Activated CD8-positive, alpha-beta memory T cell treated with anti-CD3 and anti-CD28 coated beads for 4 hours (primary cell): ENCODE measurements around the gene CXCR6.

ENCODE experiments used
- DNase-seq, 2 donors: peaks; one replicate each; pipeline ENCODE4 v3.0.0-alpha.2; 2020; ENCODE audit warnings: low read depth in 2 of 2

Gene CXCR6

GRCh38 chr3:45968149-45968548 lies 24.9 kb downstream of the CXCR6 start:
- DNase-seq = no peak

- DNase-seq = no peak
Observed at GRCh38 chr3:45968706-45969105, 25.4 kb downstream of the CXCR6 start.

- DNase-seq = no peak
Observed at GRCh38 chr3:45969116-45969515, 25.9 kb downstream of the CXCR6 start.

- DNase-seq = no peak
Observed at GRCh38 chr3:45969953-45970352, 26.7 kb downstream of the CXCR6 start.

- DNase-seq = no peak
Observed at GRCh38 chr3:45972534-45973402, 29.5 kb downstream of the CXCR6 start.

- DNase-seq = no peak
Observed at GRCh38 chr3:45974686-45975085, 31.4 kb downstream of the CXCR6 start.

- peak in 1 of 2 donors; percentile 5 for DNase-seq
Observed at GRCh38 chr3:45975686-45976085, 32.4 kb downstream of the CXCR6 start.

GRCh38 chr3:45976191-45977091 lies 33.2 kb downstream of the CXCR6 start:
- DNase-seq = peak in 1 of 2 donors; percentile 16

GRCh38 chr3:45978006-45978761 lies 34.9 kb downstream of the CXCR6 start:
- no peak for DNase-seq

- no peak for DNase-seq
Observed at GRCh38 chr3:45979378-45979777, 36.1 kb downstream of the CXCR6 start.

GRCh38 chr3:45980229-45980813 lies 37.1 kb downstream of the CXCR6 start:
- no peak for DNase-seq

- DNase-seq = no peak
Observed at GRCh38 chr3:45980819-45981218, 37.6 kb downstream of the CXCR6 start.

GRCh38 chr3:45981346-45982074 lies 38.2 kb downstream of the CXCR6 start:
- DNase-seq = no peak

- no peak for DNase-seq
Observed at GRCh38 chr3:45983770-45984169, 40.5 kb downstream of the CXCR6 start.

GRCh38 chr3:45984331-45985312 lies 41.4 kb downstream of the CXCR6 start:
- no peak for DNase-seq

- no peak for DNase-seq
Observed at GRCh38 chr3:45985532-45986302, 42.5 kb downstream of the CXCR6 start.

GRCh38 chr3:45986303-45986982 lies 43.2 kb downstream of the CXCR6 start:
- DNase-seq = no peak
